Colonic mucosa (tissue), 4 donors: ENCODE results near the gene FAM149A. TPM values are rescaled to one million over a fixed set of nuclear protein-coding genes. Genes with fewer than 3 reads are reported as not detected.

ENCODE experiments used
- DNase-seq: peaks from one replicate; pipeline ENCODE4 v3.0.0-alpha.2; 2020
- H3K27ac ChIP-seq: fragments of 200-600 bp; one replicate; pipeline ENCODE4 v1.8.0; 2021
- H3K27me3 ChIP-seq: fragments of 200-600 bp; one replicate; pipeline ENCODE4 v1.8.0; 2021
- H3K36me3 ChIP-seq: fragments of 200-600 bp; one replicate; pipeline ENCODE4 v1.8.0; 2021
- H3K4me1 ChIP-seq: fragments of 200-600 bp; one replicate; pipeline ENCODE4 v1.8.0; 2021; ENCODE audit warnings: mild to moderate bottlenecking
- H3K4me3 ChIP-seq: fragments of 200-600 bp; one replicate; pipeline ENCODE4 v1.8.0; 2021
- H3K9ac ChIP-seq, 2 donors: one replicate each; pipeline ENCODE4 v1.7.0; 2013; ENCODE audit warnings: control low read depth in 2 of 2, low read depth in 2 of 2, low read length in 2 of 2
- H3K9me3 ChIP-seq: fragments of 200-600 bp; one replicate; pipeline ENCODE4 v1.8.0; 2021
- intact Hi-C: fragments of 100-400 bp; cut with DNase I; formaldehyde crosslinking; loops from one replicate; pipeline ENCODE4 v1.14.1; 2022
- total RNA-seq, 2 donors: library from RNA; stranded (reverse); fragmentation: NEBNext Ultra II Directional in 1 of 2; extraction: Animal tissue kit (Norgen Biotek cat#: 25700) in 1 of 2; gene quantifications; one replicate each; pipeline ENCODE4 v1.2.1, GENCODE V29; 2021
- TF ChIP-seq, protein P1 (sequence below): fragments of 200-600 bp; IDR thresholded peaks from one replicate; pipeline ENCODE4 v1.8.0; 2022; ENCODE audit warnings: antibody characterized with exemption, mild to moderate bottlenecking
- donor health status: healthy.
- donor health status: DM: no; HTN: no; CAD: no.
- donor health status: DM: no; HTN: no; CAD: no.

FAM149A gene
- total RNA-seq, 2 donors from 2014 or later = 13.8 to 16.6 TPM

DNA sequence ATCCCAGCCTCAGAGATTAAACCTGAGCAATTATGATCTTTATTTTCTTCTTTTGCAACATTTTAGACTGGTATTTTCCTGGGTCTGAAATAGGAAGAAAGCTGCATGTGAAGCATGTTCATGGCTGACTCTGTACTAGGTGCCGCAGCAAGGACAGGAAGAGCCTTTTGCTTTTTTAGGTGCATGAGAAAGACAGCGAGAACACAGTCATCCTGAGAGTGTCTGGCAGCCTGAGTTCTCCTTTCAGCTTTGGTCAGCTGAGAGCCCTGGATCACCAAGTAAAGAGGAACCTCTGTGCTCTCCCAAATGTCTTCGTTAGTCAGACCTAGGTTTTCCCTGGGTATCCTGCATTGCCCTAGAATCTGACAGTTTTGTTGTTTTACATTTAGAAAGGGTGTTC lies 29.8 kb downstream of the FAM149A start:
- H3K9me3 ChIP-seq = no peaks in the 10 kb centered on the region
- H3K27me3 ChIP-seq = no peaks in the 10 kb centered on the region
- no peak for DNase-seq
- no peaks in the 10 kb centered on the region for H3K4me1 ChIP-seq
- H3K9ac ChIP-seq = no peak overlapping the region
- intact Hi-C loops = no loop called here
- H3K27ac ChIP-seq = no peak overlapping the region
- H3K36me3 ChIP-seq = no peaks in the 10 kb centered on the region
- TF ChIP-seq, protein P1, sequence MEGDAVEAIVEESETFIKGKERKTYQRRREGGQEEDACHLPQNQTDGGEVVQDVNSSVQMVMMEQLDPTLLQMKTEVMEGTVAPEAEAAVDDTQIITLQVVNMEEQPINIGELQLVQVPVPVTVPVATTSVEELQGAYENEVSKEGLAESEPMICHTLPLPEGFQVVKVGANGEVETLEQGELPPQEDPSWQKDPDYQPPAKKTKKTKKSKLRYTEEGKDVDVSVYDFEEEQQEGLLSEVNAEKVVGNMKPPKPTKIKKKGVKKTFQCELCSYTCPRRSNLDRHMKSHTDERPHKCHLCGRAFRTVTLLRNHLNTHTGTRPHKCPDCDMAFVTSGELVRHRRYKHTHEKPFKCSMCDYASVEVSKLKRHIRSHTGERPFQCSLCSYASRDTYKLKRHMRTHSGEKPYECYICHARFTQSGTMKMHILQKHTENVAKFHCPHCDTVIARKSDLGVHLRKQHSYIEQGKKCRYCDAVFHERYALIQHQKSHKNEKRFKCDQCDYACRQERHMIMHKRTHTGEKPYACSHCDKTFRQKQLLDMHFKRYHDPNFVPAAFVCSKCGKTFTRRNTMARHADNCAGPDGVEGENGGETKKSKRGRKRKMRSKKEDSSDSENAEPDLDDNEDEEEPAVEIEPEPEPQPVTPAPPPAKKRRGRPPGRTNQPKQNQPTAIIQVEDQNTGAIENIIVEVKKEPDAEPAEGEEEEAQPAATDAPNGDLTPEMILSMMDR = no peak
- H3K4me3 ChIP-seq = no peak overlapping the region

DNA sequence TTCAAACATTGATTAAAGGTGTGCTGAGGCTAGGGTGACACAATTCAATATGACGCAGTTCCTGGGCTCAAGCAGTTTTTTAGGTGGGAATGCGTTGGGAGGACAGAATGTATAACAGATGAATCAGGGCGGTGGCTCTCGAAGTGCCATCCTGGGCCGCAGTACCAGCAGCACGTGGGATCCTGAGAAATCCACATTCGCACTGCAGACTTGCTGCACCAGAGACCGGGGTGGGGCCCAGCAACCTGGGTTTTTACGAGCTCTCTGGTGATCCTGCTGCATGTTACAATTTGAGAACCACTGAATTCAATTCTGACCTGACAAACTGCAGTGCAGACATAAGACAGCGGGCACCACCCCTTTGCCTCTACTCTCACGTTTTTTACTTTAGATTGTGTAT lies 30.4 kb downstream of the FAM149A start:
- no peak for DNase-seq
- H3K4me3 ChIP-seq = no peak overlapping the region
- no peaks in the 10 kb centered on the region for H3K9me3 ChIP-seq
- no peak overlapping the region for H3K9ac ChIP-seq
- H3K27ac ChIP-seq = no peak overlapping the region
- intact Hi-C loops = loop anchor here (5.0 kb wide), 1 partner anchor 68 kb away; the partner anchor contains the start of gene TLR3
- H3K27me3 ChIP-seq = no peaks in the 10 kb centered on the region
- TF ChIP-seq, protein P1 = no peak
- H3K36me3 ChIP-seq = no peaks in the 10 kb centered on the region
- no peaks in the 10 kb centered on the region for H3K4me1 ChIP-seq

DNA sequence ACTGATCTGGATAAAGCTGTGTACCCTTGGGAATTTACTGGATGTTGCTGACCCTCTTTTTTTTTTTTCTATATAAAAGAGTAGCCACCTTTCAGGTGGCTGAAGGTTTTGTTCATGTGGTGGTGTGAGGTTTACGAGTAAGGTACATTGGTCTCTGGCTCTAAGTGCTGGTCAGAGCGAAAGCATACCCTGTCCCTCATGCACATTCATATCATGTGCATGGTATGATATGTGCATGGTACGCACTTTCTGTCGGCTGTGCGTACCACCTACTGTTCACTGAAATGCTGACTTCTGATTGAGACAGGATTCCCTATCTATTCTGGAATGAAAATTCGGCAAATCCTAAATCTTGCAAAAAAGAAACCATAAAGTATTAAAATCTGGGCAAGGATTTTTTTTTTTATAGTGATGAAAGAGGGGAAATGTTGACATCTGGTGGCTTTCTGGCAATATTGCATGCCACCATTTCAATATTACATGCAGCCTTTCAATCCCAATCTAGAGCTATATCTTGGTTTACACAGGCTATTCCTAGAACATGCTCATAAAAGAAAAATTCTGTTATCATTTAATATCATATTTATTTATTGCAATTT lies 32.8 kb downstream of the FAM149A start:
- Histone ChIP-seq H3K27ac (no peak overlapping the region), H3K4me3 (no peak overlapping the region), H3K9ac (no peak overlapping the region), H3K9me3 (no peaks in the 10 kb centered on the region), H3K27me3 (no peaks in the 10 kb centered on the region), H3K36me3 (no peaks in the 10 kb centered on the region), H3K4me1 (no peaks in the 10 kb centered on the region)
- intact Hi-C loops = loop anchor here (5.0 kb wide), 1 partner anchor 70 kb away; the partner anchor contains the start of gene TLR3
- TF ChIP-seq, protein P1 = peak; percentile 73
- no peak for DNase-seq

DNA sequence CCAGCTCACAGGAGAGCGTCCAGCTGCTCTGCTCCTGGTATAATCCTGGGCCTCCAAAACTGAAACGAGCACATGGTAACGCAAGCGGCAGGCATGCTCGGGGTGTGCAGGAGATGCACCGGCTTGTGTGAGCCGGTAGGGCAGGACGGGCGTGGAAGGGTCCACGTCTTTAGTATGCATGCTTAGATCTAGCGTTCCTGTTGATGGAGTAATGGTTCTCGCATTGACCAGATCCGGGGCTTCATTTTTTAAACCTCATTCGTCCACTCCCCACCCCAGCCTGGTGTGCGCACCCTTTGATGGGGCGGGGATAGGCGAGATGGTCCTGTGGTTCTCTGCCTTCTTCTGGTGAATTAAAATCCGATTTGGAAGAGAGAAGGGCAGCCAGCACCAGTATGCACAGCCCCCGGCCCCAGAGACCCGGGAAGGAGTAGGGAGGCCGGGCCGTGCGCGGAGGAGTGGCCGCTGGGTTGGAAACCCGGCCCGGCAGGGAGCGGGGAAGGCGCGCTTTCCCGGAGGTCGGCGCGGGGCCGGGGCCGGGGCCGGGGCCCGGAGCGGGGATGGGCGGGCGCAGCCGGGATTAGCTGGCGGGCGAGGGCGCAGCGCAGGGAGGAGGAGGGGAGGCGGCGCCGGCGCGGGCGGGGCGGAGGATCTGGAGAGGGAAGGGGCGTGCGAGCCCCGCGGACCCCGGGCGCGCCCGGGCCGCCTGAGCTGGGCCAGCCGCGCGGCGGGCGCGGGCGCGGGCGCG lies 39.9 kb downstream of the FAM149A start:
- H3K27me3 ChIP-seq = no peaks in the 10 kb centered on the region
- no peaks in the 10 kb centered on the region for H3K36me3 ChIP-seq
- peak overlapping the region; percentile 67 to 68 for H3K9ac ChIP-seq
- H3K27ac ChIP-seq = peak overlapping the region; percentile 53
- no peaks in the 10 kb centered on the region for H3K4me1 ChIP-seq
- TF ChIP-seq, protein P1 = no peak
- intact Hi-C loops = loop anchor here (2.0 kb wide), 1 partner anchor 48 kb away; no protein-coding TSS in a partner anchor
- H3K9me3 ChIP-seq = no peaks in the 10 kb centered on the region
- peak overlapping the region; percentile 49 for H3K4me3 ChIP-seq
- DNase-seq = peak; percentile 66

DNA sequence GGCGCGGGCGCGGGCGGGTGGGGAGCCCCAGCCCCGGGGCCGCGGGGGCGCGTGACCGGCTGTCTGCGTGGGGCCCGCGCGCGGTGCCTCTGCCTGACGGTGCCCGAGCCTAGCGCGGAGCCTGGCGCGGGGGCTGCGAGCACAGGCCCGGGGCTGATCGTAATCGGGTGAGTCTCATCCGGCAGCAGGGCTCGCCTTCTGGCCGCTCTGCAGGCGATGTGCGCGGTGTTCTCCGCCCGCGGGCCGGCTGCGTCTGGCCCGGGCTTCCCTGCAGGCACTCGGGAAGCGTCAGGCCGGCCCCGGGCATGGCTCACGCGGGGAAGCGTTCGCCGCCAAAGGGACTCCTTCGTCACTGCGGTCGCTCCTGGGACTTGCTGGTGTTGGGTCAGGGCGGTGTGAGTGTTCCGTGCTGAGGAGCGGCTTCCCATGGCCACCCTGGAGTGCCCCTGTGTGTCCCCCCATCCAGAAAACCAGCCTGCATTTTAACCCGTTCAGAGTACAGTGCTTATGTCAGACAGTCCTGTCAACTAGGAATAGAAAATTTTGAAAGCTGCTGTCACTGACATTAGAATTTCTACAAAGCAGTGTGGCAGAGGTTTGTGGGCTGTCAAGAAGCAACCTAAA lies 40.6 kb downstream of the FAM149A start:
- intact Hi-C loops = loop anchor here (2.0 kb wide), 1 partner anchor 48 kb away; no protein-coding TSS in a partner anchor
- Histone ChIP-seq H3K36me3 (no peaks in the 10 kb centered on the region), H3K4me1 (no peaks in the 10 kb centered on the region), H3K27me3 (no peaks in the 10 kb centered on the region), H3K9ac (peak overlapping the region; percentile 67 to 71), H3K27ac (peak overlapping the region; percentile 45), H3K4me3 (peak overlapping the region; percentile 49), H3K9me3 (no peaks in the 10 kb centered on the region)
- TF ChIP-seq, protein P1 = no peak
- DNase-seq = peak; percentile 32
